HepG2 (cell line): ENCODE measurements around the gene DNASE1L2. TPM values are rescaled to one million over a fixed set of nuclear protein-coding genes. Genes with fewer than 3 reads are reported as not detected.
A peak's percentile ranks its signal among the peaks of the same experiment; 100 is the strongest.

Source experiments
- ATAC-seq: fragments of 200-7000 bp; cut with Tn5 transposase; 3 replicates; pipeline ENCODE4 v1.9.1; 2020; ENCODE audit warnings: mild to moderate bottlenecking, moderate library complexity
- BruUV-seq: library from RNA; stranded (reverse); fragments of 400-500 nt; replicated peaks from 2 replicates; lab custom pipeline; 2021; lab: Mats Ljungman, UMichigan
- CTCF ChIA-PET: fragments of 300-600 bp; formaldehyde crosslinking; extraction: SDS; loops from one replicate; lab custom pipeline; 2021; ENCODE audit warnings: low total read pairs, inconsistent platforms, low intra/inter-chr PET ratio; lab: Yijun Ruan, JAX
- POLR2A ChIA-PET: fragments of 350-600 bp; sonication (Branson Sonifier 250); formaldehyde crosslinking; loops from one replicate; lab custom pipeline; 2020; ENCODE audit warnings: antibody characterized with exemption, inconsistent platforms; lab: Yijun Ruan, JAX
- DNase-seq: peaks from one replicate; pipeline ENCODE4 v3.0.0-alpha.2; 2015; ENCODE audit warnings: low spot score
- FAIRE-seq: peaks from 3 replicates; lab custom pipeline; 2011; peaks lifted over from hg19 to GRCh38; lab: Jason Lieb, UNC
- H2AFZ ChIP-seq: one replicate; pipeline ENCODE4 v1.6.1; 2011; ENCODE audit warnings: low read length, inconsistent platforms
- H3K27ac ChIP-seq: fragments of 300-600 bp; 3 replicates; pipeline ENCODE4 v1.8.0; 2011; ENCODE audit warnings: mixed run types, mild to moderate bottlenecking, mixed read lengths, low read length, inconsistent platforms; ENCODE audit not compliant: insufficient read depth; ENCODE audit errors: extremely low read length
- H3K27me3 ChIP-seq, 2 experiments: fragments of 200-600 bp in 1 of 2; 2 replicates in 1 of 2; 3 replicates in 1 of 2; pipeline versions ENCODE4 v1.6.0 to v1.8.0; 2011; ENCODE audit warnings: low read length in 2 of 2, mild to moderate bottlenecking in 2 of 2, moderate library complexity in 2 of 2, inconsistent platforms in 1 of 2; ENCODE audit not compliant: insufficient read depth in 2 of 2, control insufficient read depth in 1 of 2
- H3K36me3 ChIP-seq, 2 experiments: fragments of 200-600 bp in 1 of 2; replicated peaks in 1 of 2; 2 replicates in 1 of 2; 3 replicates in 1 of 2; pipeline versions ENCODE4 v1.5.1 to v1.8.0; 2011; ENCODE audit warnings: low read length in 2 of 2, inconsistent platforms in 1 of 2; ENCODE audit not compliant: insufficient read depth in 2 of 2, control insufficient read depth in 1 of 2
- H3K4me1 ChIP-seq: 2 replicates; pipeline ENCODE4 v1.5.1; 2012; ENCODE audit warnings: low read length, inconsistent platforms; ENCODE audit not compliant: insufficient read depth
- H3K4me2 ChIP-seq: 2 replicates; pipeline ENCODE4 v1.6.0; 2011; ENCODE audit warnings: low read depth, low read length, inconsistent platforms
- H3K4me3 ChIP-seq, 3 experiments: fragments of 200-600 bp in 1 of 3; sonication (generic), shearing (Covaris generic) in 1 of 3; replicated peaks in 1 of 3; 2 replicates each; pipeline ENCODE4 v1.5.1; 2011 to 2016; ENCODE audit warnings: low read length in 3 of 3, inconsistent platforms in 2 of 3, low read depth in 2 of 3, mild to moderate bottlenecking in 2 of 3, control low read depth in 1 of 3, mixed read lengths in 1 of 3; ENCODE audit not compliant: insufficient read depth in 1 of 3
- H3K79me2 ChIP-seq: one replicate; pipeline ENCODE4 v1.6.1; 2011; ENCODE audit warnings: low read length, inconsistent platforms; ENCODE audit not compliant: insufficient read depth
- H3K9ac ChIP-seq: 2 replicates; pipeline ENCODE4 v1.6.0; 2011; ENCODE audit warnings: mild to moderate bottlenecking, low read depth, low read length, inconsistent platforms; ENCODE audit not compliant: insufficient read depth
- H3K9me3 ChIP-seq: 2 replicates; pipeline ENCODE4 v1.5.1; 2012; ENCODE audit warnings: mild to moderate bottlenecking, low read length
- H4K20me1 ChIP-seq: 2 replicates; pipeline ENCODE4 v1.6.0; 2011; ENCODE audit warnings: inconsistent platforms, mild to moderate bottlenecking, low read length, moderate library complexity; ENCODE audit not compliant: insufficient read depth
- E2F1 ChIP-seq: sonication (generic); formaldehyde crosslinking; IDR thresholded peaks from 2 replicates; pipeline ENCODE4 v1.5.0; 2020; ENCODE audit warnings: missing genetic modification reagents
- HNRNPL ChIP-seq: fragments of 200-400 bp; formaldehyde crosslinking; IDR thresholded peaks from 2 replicates; pipeline ENCODE4 v1.6.1; 2017; ENCODE audit warnings: mild to moderate bottlenecking, low read depth, low read length
- PAWR ChIP-seq: sonication (generic); formaldehyde crosslinking; IDR thresholded peaks from 2 replicates; pipeline ENCODE4 v1.4.0; 2020; ENCODE audit warnings: missing genetic modification reagents, mild to moderate bottlenecking, borderline replicate concordance
- ZNF770 ChIP-seq: sonication (generic); formaldehyde crosslinking; IDR thresholded peaks from 2 replicates; pipeline ENCODE4 v1.5.0; 2020; ENCODE audit warnings: mild to moderate bottlenecking, missing genetic modification reagents
- WGBS: methylation state at CpG from one replicate; pipeline ENCODE4 v1.1.6; 2017; ENCODE audit warnings: low lambda C conversion rate; 5-methylcytosine and 5-hydroxymethylcytosine counted together
- in situ Hi-C: cut with HindIII; loops from 2 replicates; pipeline ENCODE4 v1.10.0; 2017; ENCODE audit warnings: low pct_unique_long_range_greater_than_20kb; ENCODE audit not compliant: extremely low pct_ligation_motif_present
- intact Hi-C: fragments of 100-400 bp; cut with micrococcal nuclease; formaldehyde crosslinking; loops from one replicate; pipeline ENCODE4 v1.10.0; 2022; ENCODE audit not compliant: unreplicated experiment
- polyA plus RNA-seq, 8 experiments: library from polyadenylated mRNA; depleted of rRNA in 3 of 8; stranded (reverse) in 7 of 8; unstranded in 1 of 8; fragments of >200 nt; fragmentation: Illumina TruSeq in 4 of 8; extraction: Trizol in 4 of 8; gene quantifications; 2 replicates each; pipeline versions ENCODE4 v1.2.1 to v1.2.3, GENCODE V29; 2011 to 2016; ENCODE audit warnings: low read depth in 4 of 8, missing spikeins in 1 of 8, mixed read lengths in 1 of 8; ENCODE audit not compliant: insufficient read depth in 1 of 8
- total RNA-seq, 5 experiments: library from RNA; depleted of rRNA; stranded (reverse); fragments of >200 nt; fragmentation: Illumina TruSeq; extraction: Trizol; gene quantifications; 2 replicates each; pipeline ENCODE4 v1.2.3, GENCODE V29; 2016; ENCODE audit warnings: low read depth in 1 of 5

Gene DNASE1L2
- total and polyA plus RNA-seq, 2 of the 13 experiments (the other 11 are each of a cell fraction or from before 2014, with no cell fraction given), result 0.44 to 0.50 TPM

GRCh38 chr16:2188395-2188794 is 47.8 kb upstream of the DNASE1L2 start:
- ChIA-PET CTCF (no interaction called here), POLR2A (interaction anchor here (1.1 to 1.5 kb wide), 2 partner anchors 33 to 48 kb away, joined by 3 to 9 read pairs; partner anchors contain the start of gene TRAF7)
- DNase-seq (no peak), FAIRE-seq (no peak), ATAC-seq (no peak)
- intact Hi-C loops (no loop called here), in situ Hi-C loops (no loop called here)
- Histone ChIP-seq H3K27ac (no peak overlapping the region), H3K79me2 (no peaks in the 10 kb centered on the region), H2AFZ (no peak overlapping the region), H3K9ac (no peak overlapping the region), H3K9me3 (no peaks in the 10 kb centered on the region), H3K4me1 (peaks cover 28% of the 10 kb centered on the region), H4K20me1 (no peaks in the 10 kb centered on the region), H3K4me3 (no peak overlapping the region), H3K36me3 (no peaks in the 10 kb centered on the region), H3K4me2 (no peak overlapping the region), H3K27me3 (no peaks in the 10 kb centered on the region)
- no TSS peak for BruUV-seq
- 80% methylated on average over 7 of the region's 8 CpGs for WGBS
- TF ChIP-seq PAWR (no peak), ZNF770 (CRISPR knock-in tag) (peak; percentile 71), E2F1 (CRISPR knock-in tag) (no peak), HNRNPL (no peak)
